ENCODE results near the gene THAP2.
"Not testable (repeated sequence)": the region's sequence is repeated elsewhere in the genome, so short reads cannot be mapped to it uniquely, and the experiment has no call there.

THAP2 gene

DNA sequence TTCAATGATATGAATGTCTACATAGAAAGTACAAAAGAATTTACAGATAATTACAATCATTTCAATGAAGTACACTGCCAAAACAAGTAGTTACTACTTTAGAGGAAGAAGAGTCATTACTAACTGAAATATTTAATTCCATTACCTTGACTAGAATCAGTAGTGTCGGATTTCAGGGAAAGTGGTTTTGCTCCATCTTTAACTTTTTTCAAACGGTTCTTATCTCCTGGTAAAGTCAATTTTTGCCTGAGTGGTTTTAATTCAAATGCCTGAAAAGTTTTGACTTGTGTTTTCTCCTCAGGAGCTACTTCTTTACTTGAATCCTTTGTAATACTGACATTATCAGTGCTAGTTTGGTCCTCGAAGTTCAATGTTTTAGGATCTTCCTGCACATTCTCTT lies 7.4 kb upstream of the THAP2 start:
- Histone ChIP-seq H3K4me3 (peak overlapping the region in 1 of 7 experiments; percentile 3), H3K27ac (peak overlapping the region in 1 of 21 experiments; percentile 48)

DNA sequence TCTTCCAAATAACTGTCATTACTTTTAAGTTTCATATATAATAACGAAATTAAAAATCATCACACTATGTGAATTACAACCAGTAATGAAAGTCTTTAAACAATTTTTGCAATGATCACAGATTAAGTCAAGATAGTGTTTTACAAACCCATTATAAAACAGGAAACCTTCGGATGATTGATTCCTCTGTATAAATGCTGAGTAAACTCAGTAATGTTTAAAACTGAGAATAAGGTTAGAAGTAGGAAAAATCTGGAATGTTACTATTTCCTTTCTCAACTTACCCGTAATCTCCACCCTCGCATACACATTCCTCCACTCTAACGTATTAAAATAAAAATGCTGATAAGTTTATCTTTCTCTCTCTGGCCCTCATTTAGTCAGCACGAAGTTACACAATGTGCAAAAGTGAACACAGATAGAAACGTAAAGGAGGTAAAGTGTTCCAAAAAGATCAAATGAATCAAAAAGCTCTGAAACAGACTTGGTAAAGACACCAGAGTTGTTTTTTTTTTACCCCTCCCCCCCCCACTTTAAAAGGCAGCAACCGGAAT lies 2.0 kb upstream of the THAP2 start:
- H3K27ac ChIP-seq, result peak overlapping the region in 17 of 21 experiments; percentile 83 to 98 (median 95)

DNA sequence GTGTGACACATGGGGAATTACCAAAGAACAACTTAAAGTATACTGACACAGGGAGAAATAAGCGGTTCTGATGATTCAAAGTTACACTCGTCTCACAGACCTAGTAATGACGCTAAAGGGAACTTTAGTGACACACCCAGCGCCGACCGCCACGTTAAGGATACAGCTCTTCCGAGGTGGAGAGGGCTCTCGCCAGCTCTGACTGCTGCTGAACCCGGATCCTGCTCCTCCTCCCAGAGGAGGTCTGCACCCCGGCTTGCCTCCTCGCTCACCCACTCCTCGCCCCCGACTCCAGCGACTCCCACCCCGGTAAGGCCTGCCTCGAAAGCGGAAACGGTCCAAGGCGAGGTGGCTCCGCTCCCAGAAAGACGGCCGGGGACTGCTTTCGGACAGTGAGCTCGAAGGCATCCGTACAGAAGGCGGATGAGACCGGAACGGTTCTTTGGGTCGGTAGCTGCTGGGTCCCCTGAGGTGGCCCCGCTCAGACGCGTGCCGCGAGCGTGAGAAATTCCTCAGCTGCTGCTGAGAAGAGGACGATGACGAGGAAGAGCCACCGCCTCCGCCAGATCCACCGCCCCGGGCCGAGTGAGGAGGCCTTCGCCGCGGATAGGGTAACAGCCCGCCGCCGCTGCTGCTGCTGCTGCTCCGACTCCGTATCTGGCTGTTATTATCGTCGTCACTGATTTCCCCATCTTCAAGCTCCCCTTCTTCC lies 1.1 kb upstream of the THAP2 start:
- peak overlapping the region; percentile 69 to 95 (median 77) for H3K4me3 ChIP-seq
- H3K27ac ChIP-seq, result peak overlapping the region; percentile 75 to 98 (median 95)

More for the DNA sequence above, 2.0 kb upstream of the THAP2 start:
- H3K4me3 ChIP-seq, result peak overlapping the region; percentile 69 to 95 (median 77)

DNA sequence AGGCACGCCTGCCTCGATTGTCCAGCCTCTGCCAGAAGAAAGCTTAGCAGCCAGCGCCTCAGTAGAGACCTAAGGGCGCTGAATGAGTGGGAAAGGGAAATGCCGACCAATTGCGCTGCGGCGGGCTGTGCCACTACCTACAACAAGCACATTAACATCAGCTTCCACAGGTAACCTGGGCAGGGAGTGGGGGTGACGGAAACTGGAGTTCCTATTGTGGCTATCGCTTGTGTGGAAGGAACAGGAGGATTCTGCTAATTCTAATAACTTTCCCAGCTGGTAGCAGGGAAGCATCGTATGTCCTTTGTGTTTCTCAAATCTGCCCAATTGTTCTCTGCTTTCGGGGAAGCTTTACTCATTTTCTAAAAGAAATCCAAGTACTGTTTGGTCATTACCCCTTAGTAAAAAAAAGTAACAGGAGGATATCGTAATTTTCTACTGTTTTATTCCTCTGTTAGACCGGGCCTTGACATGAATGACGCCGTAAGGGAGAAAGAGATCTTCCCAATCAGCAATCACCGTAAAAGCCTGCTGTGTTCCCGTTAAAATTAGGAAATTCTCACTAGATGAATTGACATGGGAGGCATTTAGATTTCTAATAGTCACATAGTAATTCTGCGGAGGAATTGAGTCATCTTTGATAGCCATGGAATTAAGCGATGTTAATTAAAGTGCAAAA lies 449 bp downstream of the THAP2 start:
- peak overlapping the region; percentile 51 to 98 (median 95) for H3K27ac ChIP-seq
- H3K4me3 ChIP-seq, result peak overlapping the region; percentile 69 to 95 (median 77)

DNA sequence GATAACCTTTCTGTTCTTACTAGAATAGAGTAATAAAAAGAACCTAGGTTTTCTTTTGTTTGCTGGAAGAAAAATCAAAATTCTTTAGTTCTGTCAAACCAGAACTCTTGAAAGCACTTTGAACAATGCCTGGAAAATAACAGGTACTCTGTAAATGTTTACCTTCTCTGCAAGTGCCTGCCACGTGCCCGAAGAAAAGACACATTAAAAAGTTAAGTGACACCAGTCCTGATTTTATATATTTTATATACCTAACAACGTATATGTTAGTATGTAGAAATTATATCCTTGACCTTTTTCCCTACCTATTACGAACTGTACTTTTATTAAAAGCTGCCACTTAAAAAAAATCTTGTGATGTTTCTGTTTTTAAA lies 976 bp downstream of the THAP2 start:
- peak overlapping the region in 17 of 21 experiments; percentile 80 to 98 (median 95) for H3K27ac ChIP-seq
- H3K4me3 ChIP-seq, result peak overlapping the region; percentile 69 to 95 (median 77)

DNA sequence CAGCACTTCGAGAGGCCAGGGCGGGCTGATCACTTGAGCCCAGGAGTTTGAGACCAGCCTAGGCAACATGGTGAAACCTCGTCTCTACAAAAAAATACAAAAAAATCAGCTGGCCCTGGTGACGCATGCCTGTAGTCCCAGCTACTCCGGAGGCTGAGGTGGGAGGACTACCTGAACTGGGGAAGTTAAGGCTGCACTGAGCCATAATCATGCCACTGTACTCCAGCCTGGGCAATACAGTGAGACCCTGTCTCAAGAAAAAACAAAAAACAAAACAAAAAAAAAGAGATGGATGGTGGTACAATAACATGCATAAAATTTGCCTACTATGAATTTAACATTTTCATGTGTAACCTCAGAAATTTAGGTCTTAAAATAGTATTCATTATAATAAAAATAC lies 2.2 kb downstream of the THAP2 start:
- Histone ChIP-seq H3K4me3 (no peak overlapping the region), H3K27ac (no peak overlapping the region)

DNA sequence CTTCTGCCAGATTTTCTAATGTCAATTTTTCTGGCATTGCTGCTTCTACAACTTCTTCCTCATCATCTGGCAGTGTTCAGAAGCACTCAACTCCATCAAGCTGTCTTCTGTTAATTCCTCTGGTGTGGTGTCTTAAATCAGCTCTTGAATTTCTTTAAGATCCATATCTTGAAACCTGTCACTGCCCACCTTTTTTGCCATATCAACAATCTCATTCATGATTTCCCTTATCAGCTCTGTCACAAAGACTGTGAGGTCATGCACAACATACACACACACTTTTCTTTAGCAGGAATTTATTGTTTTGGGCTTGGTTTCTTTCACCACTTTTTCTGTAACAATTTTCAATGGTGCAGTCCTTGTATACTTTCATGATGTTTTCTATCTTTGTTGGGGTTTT lies 7.2 kb downstream of the THAP2 start:
- H3K27ac ChIP-seq, result no peak overlapping the region
- no peak overlapping the region for H3K4me3 ChIP-seq

DNA sequence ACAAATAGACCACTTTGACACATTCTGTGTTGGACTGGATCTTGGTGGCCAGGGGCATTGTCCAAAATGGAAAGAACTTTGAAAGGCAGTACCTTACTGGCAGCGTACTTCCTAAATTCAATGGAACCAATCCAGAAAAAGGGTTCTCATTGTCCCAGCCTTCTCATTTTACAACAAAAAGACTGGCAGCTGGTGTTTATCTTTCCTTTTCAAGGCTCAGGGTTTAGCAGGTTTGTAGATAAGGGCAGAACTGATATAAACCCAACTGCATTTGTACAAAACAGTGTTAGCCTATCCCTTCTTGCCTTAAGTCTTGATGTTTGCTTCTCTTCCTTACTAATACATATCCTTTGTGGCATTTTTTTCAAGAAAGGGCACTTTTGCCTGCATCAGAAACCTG lies 7.7 kb downstream of the THAP2 start:
- no peak overlapping the region for H3K4me3 ChIP-seq
- no peak overlapping the region for H3K27ac ChIP-seq

DNA sequence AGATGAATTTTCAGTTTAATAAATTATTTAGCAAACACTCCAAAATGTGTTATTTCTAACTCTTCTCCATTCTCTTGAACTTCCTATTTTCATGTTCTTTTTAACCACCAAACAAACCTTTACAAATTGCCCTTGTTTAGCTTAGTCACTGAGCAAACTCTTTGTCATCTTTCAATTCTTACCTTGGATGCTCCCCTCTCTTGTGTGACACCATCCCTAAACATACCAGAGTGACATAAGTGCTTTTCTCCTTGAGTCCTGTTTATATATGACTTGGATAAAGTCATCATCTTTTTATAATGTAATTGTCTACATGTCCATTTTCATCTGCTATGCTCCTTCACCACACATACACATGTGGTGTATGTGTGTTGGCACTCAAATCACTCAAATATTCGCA lies 18.4 kb downstream of the THAP2 start:
- H3K27ac ChIP-seq, result no peak overlapping the region
- H3K4me3 ChIP-seq, result no peak overlapping the region

DNA sequence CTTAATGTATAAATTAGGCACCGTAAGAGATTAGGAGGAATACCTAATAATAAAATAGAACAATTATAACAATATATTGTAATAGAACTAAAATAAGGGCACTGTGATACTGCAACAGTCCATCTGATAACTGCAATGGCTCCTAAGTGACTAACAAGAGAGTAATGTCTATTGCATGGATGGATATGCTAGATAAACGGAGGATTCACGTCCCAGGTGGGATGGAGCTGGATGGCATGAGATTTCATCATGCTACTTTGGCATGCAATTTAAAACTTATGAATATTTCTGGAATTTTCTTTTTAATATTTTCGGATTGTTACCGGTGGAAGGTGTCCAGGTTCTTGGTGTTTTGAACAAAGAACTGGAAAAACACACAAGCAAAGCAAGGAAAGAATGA lies 19.5 kb downstream of the THAP2 start:
- no peak overlapping the region for H3K4me3 ChIP-seq

DNA sequence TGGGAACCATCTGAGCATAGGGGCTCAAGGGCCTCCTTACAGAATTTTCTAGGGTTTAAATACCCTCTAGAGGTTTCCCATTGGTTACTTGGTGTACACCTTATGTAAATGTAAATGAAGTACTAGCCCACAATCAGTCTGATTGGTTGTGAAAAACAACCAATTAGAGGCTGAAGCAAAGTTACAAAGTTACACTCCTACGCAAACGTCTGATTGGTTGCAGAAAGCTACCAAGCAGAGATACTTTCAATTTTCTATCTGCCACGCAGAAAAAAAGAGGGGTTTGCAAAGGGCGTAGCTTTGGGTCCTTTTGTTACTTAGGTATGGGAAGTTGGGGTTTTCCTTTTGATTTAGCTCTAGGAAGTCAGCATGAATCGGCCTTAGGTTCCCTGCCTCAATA lies 20.0 kb downstream of the THAP2 start:
- no peak overlapping the region for H3K4me3 ChIP-seq
- no peak overlapping the region for H3K27ac ChIP-seq

More for the DNA sequence above, 19.5 kb downstream of the THAP2 start:
- no peak overlapping the region for H3K27ac ChIP-seq

DNA sequence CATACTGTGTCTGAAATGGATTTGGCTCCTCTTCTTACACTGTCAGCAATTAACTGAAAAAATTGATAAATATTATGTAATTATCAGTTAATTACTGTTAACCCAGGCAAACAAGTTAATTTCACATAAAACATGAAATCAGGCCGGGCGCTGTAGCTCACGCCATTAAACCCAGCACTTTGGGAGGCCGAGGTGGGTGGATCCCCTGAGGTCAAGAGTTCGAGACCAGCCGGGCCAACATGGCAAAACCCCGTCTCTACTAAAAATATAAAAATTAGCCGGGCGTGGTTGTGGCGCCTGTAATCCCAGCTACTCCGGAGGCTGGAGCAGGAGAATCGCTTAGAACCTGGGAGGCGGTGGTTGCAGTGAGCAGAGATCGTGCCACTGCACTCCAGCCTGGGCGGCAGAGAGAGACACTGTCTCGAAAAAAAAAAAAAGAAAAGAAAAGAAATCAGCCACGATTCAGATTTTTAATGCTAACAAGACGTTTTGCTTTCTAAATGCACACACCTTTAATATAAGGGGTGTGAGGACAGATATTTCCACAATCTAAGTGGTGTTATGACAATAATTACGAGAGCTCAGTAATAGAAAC lies 21.3 kb downstream of the THAP2 start:
- H3K27ac ChIP-seq, result peak overlapping the region in 20 of 21 experiments; percentile 74 to 95 (median 88)
- H3K4me3 ChIP-seq, result peak overlapping the region; percentile 56 to 75 (median 62)

DNA sequence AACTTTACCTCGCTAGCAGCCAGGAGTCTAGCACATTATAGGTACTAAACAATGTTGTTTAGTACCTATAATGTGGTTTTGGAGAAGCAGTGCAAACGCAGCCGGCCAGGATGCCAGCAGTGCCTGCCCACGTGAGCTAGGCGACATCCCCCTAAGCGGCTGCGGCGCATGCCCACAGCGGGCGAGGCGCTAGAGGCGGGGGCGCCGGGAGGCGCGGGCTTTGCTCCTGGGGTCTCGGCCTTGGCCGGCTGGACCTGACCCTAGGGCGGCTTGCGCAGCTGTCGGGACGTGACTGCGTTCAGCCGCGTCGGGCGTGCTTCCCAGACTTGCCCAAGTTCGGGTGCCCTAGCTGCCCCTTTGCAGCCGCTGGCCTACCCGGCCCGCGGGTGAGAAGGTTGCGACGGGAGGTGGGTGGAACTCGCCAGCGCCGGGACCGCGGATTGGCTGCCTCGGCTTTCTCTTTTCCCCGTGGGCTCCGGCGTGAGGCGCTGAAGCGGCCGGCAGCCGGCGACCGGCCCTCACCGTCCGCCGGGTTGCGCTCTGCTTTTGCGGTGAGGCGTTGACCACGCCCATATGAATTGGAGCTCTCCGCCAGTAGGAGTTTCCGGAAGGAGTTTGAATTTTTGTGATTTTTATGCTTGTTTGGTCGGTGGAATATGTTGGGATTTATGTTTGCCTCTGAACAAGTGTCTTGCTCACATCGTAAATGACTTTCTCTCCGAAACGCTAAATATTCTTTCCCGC lies 22.0 kb downstream of the THAP2 start, which contains the start of gene TMEM19:
Gene TMEM19 (plus strand): TSS at position 169 of the 744 bp plus-strand sequence. CDS start 599 bp downstream, outside the sequence.
- Histone ChIP-seq H3K27ac (peak within 1 kb of the TSS; percentile 60 to 95 (median 88)), H3K4me3 (peak within 1 kb of the TSS; percentile 56 to 75 (median 62))

DNA sequence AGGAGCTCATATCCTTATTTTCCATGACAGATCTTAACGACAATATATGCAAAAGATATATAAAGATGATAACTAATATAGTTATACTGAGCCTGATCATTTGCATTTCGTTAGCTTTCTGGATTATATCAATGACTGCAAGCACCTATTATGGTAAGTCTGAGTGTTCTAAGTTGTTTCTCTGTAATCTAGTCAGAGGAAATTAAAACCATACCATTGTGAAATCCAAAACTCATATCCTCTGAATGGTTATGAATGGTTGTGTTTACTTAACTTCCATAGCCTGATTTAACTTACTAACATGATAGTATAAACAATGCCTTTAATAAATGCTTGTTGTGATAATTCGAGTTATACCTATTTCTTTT lies 22.5 kb downstream of the THAP2 start:
- Histone ChIP-seq H3K4me3 (peak overlapping the region; percentile 56 to 75 (median 62)), H3K27ac (peak overlapping the region; percentile 60 to 95 (median 88))

DNA sequence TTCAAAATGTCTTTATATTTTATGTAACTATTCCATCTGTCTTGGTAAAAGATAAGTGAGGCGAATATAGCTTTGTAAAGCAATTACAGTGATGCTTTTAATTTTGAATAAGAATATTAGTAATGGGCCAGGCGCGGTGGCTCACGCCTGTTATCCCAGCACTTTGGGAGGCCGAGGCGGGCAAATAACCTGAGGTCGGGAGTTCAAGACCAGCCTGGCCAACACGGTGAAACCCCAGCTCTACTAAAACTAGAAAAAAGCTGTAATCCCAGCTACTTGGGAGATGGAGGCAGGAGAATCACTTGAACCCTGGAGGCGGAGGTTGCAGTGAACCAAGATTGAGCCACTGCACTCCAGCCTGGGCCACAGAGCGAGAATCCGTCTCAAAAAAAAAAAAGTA lies 23.1 kb downstream of the THAP2 start:
- Histone ChIP-seq H3K27ac (peak overlapping the region in 18 of 21 experiments; percentile 1 to 95 (median 88)), H3K4me3 (peak overlapping the region; percentile 56 to 75 (median 62))

DNA sequence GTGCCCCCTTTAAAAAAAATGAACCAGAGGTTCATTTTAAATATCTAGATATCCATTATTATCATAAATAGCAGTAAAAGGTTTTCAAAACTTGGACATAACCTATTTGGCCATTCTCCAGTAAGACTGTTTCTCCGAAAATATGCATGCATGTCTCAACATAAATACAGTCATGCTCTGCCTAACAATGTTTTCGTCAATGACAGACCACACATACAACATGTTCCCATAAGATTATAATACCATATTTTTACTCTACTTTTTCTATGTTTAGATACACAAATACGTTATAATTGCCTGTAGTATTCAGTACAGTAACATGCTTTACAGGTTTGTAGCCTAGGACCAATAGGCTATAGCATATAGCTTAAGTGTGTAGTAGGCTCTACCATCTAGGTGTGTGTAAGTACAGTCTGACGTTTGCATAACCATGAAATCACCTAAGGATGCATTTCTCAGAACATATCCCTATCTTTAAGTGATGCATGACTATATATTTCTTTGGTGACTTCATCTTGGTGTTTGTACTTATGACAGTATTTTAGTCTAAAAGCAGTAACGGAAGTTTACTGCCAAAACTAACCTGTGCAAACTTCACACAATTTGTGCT lies 25.0 kb downstream of the THAP2 start:
- peak overlapping the region in 3 of 7 experiments; percentile 1 to 75 (median 62) for H3K4me3 ChIP-seq
- peak overlapping the region in 8 of 21 experiments; percentile 13 to 93 (median 88) for H3K27ac ChIP-seq

DNA sequence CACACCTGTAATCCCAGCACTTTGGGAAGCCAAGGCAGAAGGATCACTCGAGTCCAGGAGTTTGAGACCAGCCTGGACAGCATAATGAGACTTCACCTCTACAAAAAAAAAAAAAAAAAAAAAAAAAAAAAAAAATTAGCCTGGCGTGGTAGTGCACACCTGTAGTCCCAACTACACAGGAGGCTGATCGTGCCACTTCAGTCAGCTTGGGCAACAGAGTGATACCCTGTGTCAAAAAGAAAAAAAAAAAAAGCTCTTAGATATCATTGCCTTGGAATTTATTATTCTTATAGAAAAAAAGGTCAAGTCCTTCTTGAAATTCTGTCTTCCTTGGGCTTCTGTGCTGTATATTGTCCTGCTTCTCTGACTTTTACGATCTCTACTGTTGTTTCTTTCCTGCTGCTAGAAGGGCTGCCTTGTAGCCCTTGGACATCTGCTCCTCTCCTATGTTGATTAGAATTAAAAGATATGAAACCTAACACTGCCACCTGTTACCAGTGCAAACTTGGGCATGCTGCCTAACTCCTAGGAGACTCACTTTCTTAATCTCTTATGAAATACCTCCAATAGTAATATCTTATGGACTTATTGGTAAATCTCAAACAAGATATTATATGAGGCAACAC lies 27.5 kb downstream of the THAP2 start:
- no peak overlapping the region for H3K4me3 ChIP-seq
- no peak overlapping the region for H3K27ac ChIP-seq

DNA sequence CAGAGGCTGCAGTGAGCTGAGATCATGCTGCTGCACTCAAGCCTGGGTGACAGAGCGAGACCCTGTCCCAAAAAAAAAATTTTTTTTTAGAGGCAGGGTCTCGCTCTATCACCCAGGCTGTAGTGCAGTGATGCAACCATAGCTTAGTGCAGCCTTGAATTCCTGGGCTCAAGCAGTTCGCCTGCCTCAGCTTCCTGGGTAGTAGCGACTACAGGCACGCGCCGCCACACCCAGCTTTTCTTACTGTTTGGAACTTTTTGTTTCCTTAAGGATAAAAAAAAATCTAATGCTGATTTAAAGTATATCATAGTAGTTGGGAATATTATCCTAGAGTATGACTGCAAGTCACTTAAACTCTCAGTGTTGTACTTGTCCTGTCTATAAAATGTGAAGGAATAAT lies 29.0 kb downstream of the THAP2 start:
- H3K4me3 ChIP-seq, result no peak overlapping the region

DNA sequence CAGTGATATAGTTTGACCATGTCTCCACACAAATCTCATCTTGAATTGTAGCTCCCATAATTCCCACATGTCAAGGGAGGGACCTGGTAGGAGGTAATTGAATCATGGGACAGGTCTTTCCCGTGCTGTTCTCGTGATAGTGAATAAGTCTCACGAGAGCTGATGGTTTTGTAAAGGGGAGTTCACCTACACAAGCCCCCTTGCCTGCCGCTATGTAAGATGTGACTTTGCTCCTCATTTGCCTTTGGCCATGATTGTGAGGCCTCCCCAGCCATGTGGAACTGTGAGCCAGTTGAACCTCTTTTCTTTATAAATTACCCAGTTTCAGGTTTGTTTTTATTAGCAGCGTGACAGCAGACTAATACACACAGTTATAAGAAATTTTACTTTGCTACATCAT lies 29.6 kb downstream of the THAP2 start:
- H3K4me3 ChIP-seq, result not testable (repeated sequence)
- peak overlapping the region in 14 of 21 experiments; percentile 9 to 84 (median 56) for H3K27ac ChIP-seq

More for the DNA sequence above, 29.0 kb downstream of the THAP2 start:
- peak overlapping the region in 2 of 21 experiments; percentile 76 for H3K27ac ChIP-seq

Data from skin epidermis (tissue), 12 donors.